HepG2 (cell line): ENCODE results near the gene VRK1. TPM values are rescaled to one million over a fixed set of nuclear protein-coding genes. Genes with fewer than 3 reads are reported as not detected.

Source experiments
- ATAC-seq: fragments of 200-7000 bp; cut with Tn5 transposase; 3 replicates; pipeline ENCODE4 v1.9.1; 2020; ENCODE audit warnings: mild to moderate bottlenecking, moderate library complexity
- BruUV-seq: library from RNA; stranded (reverse); fragments of 400-500 nt; replicated peaks from 2 replicates; lab custom pipeline; 2021; lab: Mats Ljungman, UMichigan
- CTCF ChIA-PET: fragments of 300-600 bp; formaldehyde crosslinking; extraction: SDS; loops from one replicate; lab custom pipeline; 2021; ENCODE audit warnings: low total read pairs, inconsistent platforms, low intra/inter-chr PET ratio; lab: Yijun Ruan, JAX
- POLR2A ChIA-PET: fragments of 350-600 bp; sonication (Branson Sonifier 250); formaldehyde crosslinking; loops from one replicate; lab custom pipeline; 2020; ENCODE audit warnings: antibody characterized with exemption, inconsistent platforms; lab: Yijun Ruan, JAX
- DNase-seq: peaks from one replicate; pipeline ENCODE4 v3.0.0-alpha.2; 2015; ENCODE audit warnings: low spot score
- FAIRE-seq: peaks from 3 replicates; lab custom pipeline; 2011; peaks lifted over from hg19 to GRCh38; lab: Jason Lieb, UNC
- H2AFZ ChIP-seq: one replicate; pipeline ENCODE4 v1.6.1; 2011; ENCODE audit warnings: low read length, inconsistent platforms
- H3K27ac ChIP-seq: fragments of 300-600 bp; 3 replicates; pipeline ENCODE4 v1.8.0; 2011; ENCODE audit warnings: mixed run types, mild to moderate bottlenecking, mixed read lengths, low read length, inconsistent platforms; ENCODE audit not compliant: insufficient read depth; ENCODE audit errors: extremely low read length
- H3K27me3 ChIP-seq, 2 experiments: fragments of 200-600 bp in 1 of 2; 2 replicates in 1 of 2; 3 replicates in 1 of 2; pipeline versions ENCODE4 v1.6.0 to v1.8.0; 2011; ENCODE audit warnings: low read length in 2 of 2, mild to moderate bottlenecking in 2 of 2, moderate library complexity in 2 of 2, inconsistent platforms in 1 of 2; ENCODE audit not compliant: insufficient read depth in 2 of 2, control insufficient read depth in 1 of 2
- H3K36me3 ChIP-seq, 2 experiments: fragments of 200-600 bp in 1 of 2; replicated peaks in 1 of 2; 2 replicates in 1 of 2; 3 replicates in 1 of 2; pipeline versions ENCODE4 v1.5.1 to v1.8.0; 2011; ENCODE audit warnings: low read length in 2 of 2, inconsistent platforms in 1 of 2; ENCODE audit not compliant: insufficient read depth in 2 of 2, control insufficient read depth in 1 of 2
- H3K4me1 ChIP-seq: 2 replicates; pipeline ENCODE4 v1.5.1; 2012; ENCODE audit warnings: low read length, inconsistent platforms; ENCODE audit not compliant: insufficient read depth
- H3K4me2 ChIP-seq: 2 replicates; pipeline ENCODE4 v1.6.0; 2011; ENCODE audit warnings: low read depth, low read length, inconsistent platforms
- H3K4me3 ChIP-seq, 3 experiments: fragments of 200-600 bp in 1 of 3; sonication (generic), shearing (Covaris generic) in 1 of 3; replicated peaks in 1 of 3; 2 replicates each; pipeline ENCODE4 v1.5.1; 2011 to 2016; ENCODE audit warnings: low read length in 3 of 3, inconsistent platforms in 2 of 3, low read depth in 2 of 3, mild to moderate bottlenecking in 2 of 3, control low read depth in 1 of 3, mixed read lengths in 1 of 3; ENCODE audit not compliant: insufficient read depth in 1 of 3
- H3K79me2 ChIP-seq: one replicate; pipeline ENCODE4 v1.6.1; 2011; ENCODE audit warnings: low read length, inconsistent platforms; ENCODE audit not compliant: insufficient read depth
- H3K9ac ChIP-seq: 2 replicates; pipeline ENCODE4 v1.6.0; 2011; ENCODE audit warnings: mild to moderate bottlenecking, low read depth, low read length, inconsistent platforms; ENCODE audit not compliant: insufficient read depth
- H3K9me3 ChIP-seq: 2 replicates; pipeline ENCODE4 v1.5.1; 2012; ENCODE audit warnings: mild to moderate bottlenecking, low read length
- H4K20me1 ChIP-seq: 2 replicates; pipeline ENCODE4 v1.6.0; 2011; ENCODE audit warnings: inconsistent platforms, mild to moderate bottlenecking, low read length, moderate library complexity; ENCODE audit not compliant: insufficient read depth
- DDIT3 ChIP-seq: sonication (generic); formaldehyde crosslinking; IDR thresholded peaks from 2 replicates; pipeline ENCODE4 v1.4.0; 2020; ENCODE audit warnings: mild to moderate bottlenecking, missing genetic modification reagents
- JARID2 ChIP-seq: sonication (generic); formaldehyde crosslinking; IDR thresholded peaks from 2 replicates; pipeline ENCODE4 v1.8.1; 2023; ENCODE audit warnings: missing genetic modification reagents, inconsistent platforms; ENCODE audit not compliant: insufficient replicate concordance
- RNF2 ChIP-seq: fragments of 450-650 bp; conservative IDR thresholded peaks from 2 replicates; pipeline ENCODE4 v1.6.1; 2016; ENCODE audit warnings: low read depth
- SRSF9 ChIP-seq: fragments of 200-400 bp; formaldehyde crosslinking; IDR thresholded peaks from 2 replicates; pipeline ENCODE4 v1.6.1; 2018; ENCODE audit warnings: borderline replicate concordance, mild to moderate bottlenecking, low read depth, low read length; ENCODE audit not compliant: insufficient read depth, poor library complexity, severe bottlenecking
- SUZ12 ChIP-seq: fragments of 150-350 bp; IDR thresholded peaks from 2 replicates; pipeline ENCODE4 v1.6.1; 2014; ENCODE audit warnings: low read depth, low read length
- TCF12 ChIP-seq, 2 experiments: fragments of 450-650 bp in 1 of 2; sonication (generic) in 1 of 2; formaldehyde crosslinking in 1 of 2; IDR thresholded peaks; 2 replicates each; pipeline versions ENCODE4 v1.6.1 to v1.8.0; 2017 to 2022; ENCODE audit warnings: antibody characterized with exemption in 1 of 2, mild to moderate bottlenecking in 1 of 2, missing genetic modification reagents in 1 of 2, moderate library complexity in 1 of 2
- ZBTB42 ChIP-seq: sonication (generic); formaldehyde crosslinking; IDR thresholded peaks from 2 replicates; pipeline ENCODE4 v1.5.0; 2020; ENCODE audit warnings: mild to moderate bottlenecking, missing genetic modification reagents
- ZKSCAN8 ChIP-seq: IDR thresholded peaks from 2 replicates; pipeline ENCODE4 v1.6.1; 2016; ENCODE audit warnings: borderline replicate concordance, missing genetic modification reagents, missing compliant biosample characterization
- ZSCAN31 ChIP-seq: sonication (generic); formaldehyde crosslinking; IDR thresholded peaks from 2 replicates; pipeline ENCODE4 v1.5.0; 2020; ENCODE audit warnings: low read depth, mild to moderate bottlenecking, missing genetic modification reagents
- WGBS: methylation state at CpG from one replicate; pipeline ENCODE4 v1.1.6; 2017; ENCODE audit warnings: low lambda C conversion rate; 5-methylcytosine and 5-hydroxymethylcytosine counted together
- in situ Hi-C: cut with HindIII; loops from 2 replicates; pipeline ENCODE4 v1.10.0; 2017; ENCODE audit warnings: low pct_unique_long_range_greater_than_20kb; ENCODE audit not compliant: extremely low pct_ligation_motif_present
- intact Hi-C: fragments of 100-400 bp; cut with micrococcal nuclease; formaldehyde crosslinking; loops from one replicate; pipeline ENCODE4 v1.10.0; 2022; ENCODE audit not compliant: unreplicated experiment
- polyA plus RNA-seq, 8 experiments: library from polyadenylated mRNA; depleted of rRNA in 3 of 8; stranded (reverse) in 7 of 8; unstranded in 1 of 8; fragments of >200 nt; fragmentation: Illumina TruSeq in 4 of 8; extraction: Trizol in 4 of 8; gene quantifications; 2 replicates each; pipeline versions ENCODE4 v1.2.1 to v1.2.3, GENCODE V29; 2011 to 2016; ENCODE audit warnings: low read depth in 4 of 8, missing spikeins in 1 of 8, mixed read lengths in 1 of 8; ENCODE audit not compliant: insufficient read depth in 1 of 8
- total RNA-seq, 5 experiments: library from RNA; depleted of rRNA; stranded (reverse); fragments of >200 nt; fragmentation: Illumina TruSeq; extraction: Trizol; gene quantifications; 2 replicates each; pipeline ENCODE4 v1.2.3, GENCODE V29; 2016; ENCODE audit warnings: low read depth in 1 of 5
- TF ChIP-seq, protein P1 (sequence below): sonication (generic); formaldehyde crosslinking; IDR thresholded peaks from 2 replicates; pipeline ENCODE4 v1.4.0; 2020; ENCODE audit warnings: missing genetic modification reagents, borderline replicate concordance
- TF ChIP-seq, protein P2 (sequence below): IDR thresholded peaks from 2 replicates; pipeline ENCODE4 v1.6.1; 2016; ENCODE audit warnings: missing genetic modification reagents, missing compliant biosample characterization

VRK1 gene
- total and polyA plus RNA-seq, 2 of the 13 experiments (the other 11 are each of a cell fraction or from before 2014, with no cell fraction given): 7.9 to 51.3 TPM

DNA sequence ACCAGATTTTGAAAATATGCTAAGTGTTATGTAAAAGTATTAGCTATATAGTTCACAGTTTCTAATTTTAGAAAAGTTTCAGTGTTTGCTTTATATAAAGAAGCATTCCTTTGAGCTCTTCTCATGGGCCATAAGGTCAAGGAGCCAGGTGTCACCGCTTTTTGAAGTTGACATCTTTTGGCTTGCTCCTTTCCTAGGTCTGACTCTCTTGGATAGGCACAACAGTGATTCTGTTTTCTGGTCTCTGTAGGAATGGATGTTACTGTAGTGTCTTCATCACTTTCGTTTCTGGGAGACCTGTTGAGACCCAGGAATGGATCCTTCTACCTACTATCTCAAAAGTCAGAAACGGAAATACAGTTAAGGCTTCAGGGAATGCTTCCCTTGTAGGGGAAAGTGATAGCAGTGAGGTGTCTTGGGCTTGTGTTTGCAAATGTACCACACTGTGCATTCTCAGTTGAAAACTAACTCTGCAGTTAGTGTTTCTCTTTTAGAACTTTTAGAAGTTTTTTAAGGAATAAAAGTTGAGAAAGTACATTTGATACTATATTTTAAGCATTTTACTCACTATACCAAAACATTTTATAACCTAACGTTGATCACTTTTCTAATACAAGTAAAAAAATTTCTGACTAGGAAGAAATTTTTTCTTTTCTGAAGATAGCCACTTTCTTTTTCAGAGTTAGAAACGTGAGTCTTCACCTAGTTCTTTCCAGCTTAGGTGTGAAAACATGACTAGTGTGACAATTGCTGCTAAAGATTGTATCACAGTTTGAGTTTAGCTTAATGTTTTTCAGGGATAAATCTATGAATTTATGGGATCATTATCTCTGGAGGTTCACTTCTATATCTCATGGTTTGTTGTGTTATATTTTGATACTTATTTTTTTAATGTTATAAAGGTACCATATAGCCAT, 20.8 kb downstream of the VRK1 start:
- in situ Hi-C loops (no loop called here), intact Hi-C loops (no loop called here)
- no TSS peak for BruUV-seq
- WGBS: 94% methylated on average over 5 of the region's 5 CpGs
- H3K79me2 ChIP-seq: peaks cover 58% of the 10 kb centered on the region
- no peaks in the 10 kb centered on the region for H3K9me3 ChIP-seq
- POLR2A ChIA-PET: no interaction called here
- H2AFZ ChIP-seq: no peak overlapping the region
- H3K4me1 ChIP-seq: peaks cover 10% of the 10 kb centered on the region
- H3K36me3 ChIP-seq: no peaks in the 10 kb centered on the region
- DNase-seq (no peak), FAIRE-seq (no peak), ATAC-seq (no peak)
- H4K20me1 ChIP-seq: no peaks in the 10 kb centered on the region
- CTCF ChIA-PET: no interaction called here
- no peak overlapping the region for H3K27ac ChIP-seq
- no peak overlapping the region for H3K4me3 ChIP-seq
- H3K4me2 ChIP-seq: no peak overlapping the region
- TF ChIP-seq RNF2 (no peak), TCF12 (IDR thresholded peaks at IDR 0.05) (no peak), TCF12 (CRISPR knock-in tag; IDR thresholded peaks at IDR 0.05) (no peak), ZBTB42 (CRISPR knock-in tag) (no peak), JARID2 (CRISPR knock-in tag) (no peak), DDIT3 (CRISPR knock-in tag) (no peak), ZSCAN31 (no peak), SUZ12 (no peak), ZKSCAN8 (CRISPR knock-in tag) (no peak), SRSF9 (no peak)
- TF ChIP-seq, protein P1, sequence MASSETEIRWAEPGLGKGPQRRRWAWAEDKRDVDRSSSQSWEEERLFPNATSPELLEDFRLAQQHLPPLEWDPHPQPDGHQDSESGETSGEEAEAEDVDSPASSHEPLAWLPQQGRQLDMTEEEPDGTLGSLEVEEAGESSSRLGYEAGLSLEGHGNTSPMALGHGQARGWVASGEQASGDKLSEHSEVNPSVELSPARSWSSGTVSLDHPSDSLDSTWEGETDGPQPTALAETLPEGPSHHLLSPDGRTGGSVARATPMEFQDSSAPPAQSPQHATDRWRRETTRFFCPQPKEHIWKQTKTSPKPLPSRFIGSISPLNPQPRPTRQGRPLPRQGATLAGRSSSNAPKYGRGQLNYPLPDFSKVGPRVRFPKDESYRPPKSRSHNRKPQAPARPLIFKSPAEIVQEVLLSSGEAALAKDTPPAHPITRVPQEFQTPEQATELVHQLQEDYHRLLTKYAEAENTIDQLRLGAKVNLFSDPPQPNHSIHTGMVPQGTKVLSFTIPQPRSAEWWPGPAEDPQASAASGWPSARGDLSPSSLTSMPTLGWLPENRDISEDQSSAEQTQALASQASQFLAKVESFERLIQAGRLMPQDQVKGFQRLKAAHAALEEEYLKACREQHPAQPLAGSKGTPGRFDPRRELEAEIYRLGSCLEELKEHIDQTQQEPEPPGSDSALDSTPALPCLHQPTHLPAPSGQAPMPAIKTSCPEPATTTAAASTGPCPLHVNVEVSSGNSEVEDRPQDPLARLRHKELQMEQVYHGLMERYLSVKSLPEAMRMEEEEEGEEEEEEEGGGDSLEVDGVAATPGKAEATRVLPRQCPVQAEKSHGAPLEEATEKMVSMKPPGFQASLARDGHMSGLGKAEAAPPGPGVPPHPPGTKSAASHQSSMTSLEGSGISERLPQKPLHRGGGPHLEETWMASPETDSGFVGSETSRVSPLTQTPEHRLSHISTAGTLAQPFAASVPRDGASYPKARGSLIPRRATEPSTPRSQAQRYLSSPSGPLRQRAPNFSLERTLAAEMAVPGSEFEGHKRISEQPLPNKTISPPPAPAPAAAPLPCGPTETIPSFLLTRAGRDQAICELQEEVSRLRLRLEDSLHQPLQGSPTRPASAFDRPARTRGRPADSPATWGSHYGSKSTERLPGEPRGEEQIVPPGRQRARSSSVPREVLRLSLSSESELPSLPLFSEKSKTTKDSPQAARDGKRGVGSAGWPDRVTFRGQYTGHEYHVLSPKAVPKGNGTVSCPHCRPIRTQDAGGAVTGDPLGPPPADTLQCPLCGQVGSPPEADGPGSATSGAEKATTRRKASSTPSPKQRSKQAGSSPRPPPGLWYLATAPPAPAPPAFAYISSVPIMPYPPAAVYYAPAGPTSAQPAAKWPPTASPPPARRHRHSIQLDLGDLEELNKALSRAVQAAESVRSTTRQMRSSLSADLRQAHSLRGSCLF (CRISPR knock-in tag): no peak
- TF ChIP-seq, protein P2, sequence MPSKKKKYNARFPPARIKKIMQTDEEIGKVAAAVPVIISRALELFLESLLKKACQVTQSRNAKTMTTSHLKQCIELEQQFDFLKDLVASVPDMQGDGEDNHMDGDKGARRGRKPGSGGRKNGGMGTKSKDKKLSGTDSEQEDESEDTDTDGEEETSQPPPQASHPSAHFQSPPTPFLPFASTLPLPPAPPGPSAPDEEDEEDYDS (CRISPR knock-in tag): no peak
- H3K9ac ChIP-seq: no peak overlapping the region
- no peaks in the 10 kb centered on the region for H3K27me3 ChIP-seq
